IPS-NIHi7 (cell line): ENCODE data around the gene ESRRA.
"Not testable (repeated sequence)": the region's sequence is repeated elsewhere in the genome, so short reads cannot be mapped to it uniquely, and the experiment has no call there.

Source experiments
- DNase-seq: peaks from one replicate; pipeline ENCODE4 v3.0.0; 2012; ENCODE audit warnings: mixed read lengths; ENCODE audit errors: extremely low spot score

ESRRA gene

DNA sequence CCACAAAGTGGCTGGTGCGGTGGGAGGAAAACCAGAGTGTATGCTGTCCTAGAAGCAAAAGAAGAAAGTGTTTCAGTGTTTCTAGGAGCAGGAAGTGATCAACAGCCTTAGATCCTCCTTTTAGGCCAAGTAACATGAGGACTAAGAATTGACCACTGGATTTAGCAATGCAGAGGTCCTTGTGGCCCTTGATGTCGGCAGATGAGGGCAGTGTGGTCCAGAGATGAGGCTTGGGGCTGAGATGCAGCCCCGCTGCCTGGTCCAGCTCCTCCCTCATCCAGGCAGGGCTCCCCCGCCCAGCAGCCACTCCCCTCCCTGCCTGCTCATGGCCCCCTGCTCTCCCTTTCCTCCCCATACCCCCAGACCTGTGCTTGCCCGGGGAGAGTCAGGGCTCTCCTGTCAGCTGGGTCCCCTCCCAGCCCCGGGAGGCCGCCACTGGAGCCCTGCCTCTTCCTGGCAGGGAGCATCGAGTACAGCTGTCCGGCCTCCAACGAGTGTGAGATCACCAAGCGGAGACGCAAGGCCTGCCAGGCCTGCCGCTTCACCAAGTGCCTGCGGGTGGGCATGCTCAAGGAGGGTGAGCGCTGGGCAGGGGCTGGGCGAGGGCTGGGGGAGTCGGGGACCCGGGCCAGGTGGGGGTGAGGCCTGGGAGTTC is 8.3 kb downstream of the ESRRA start:
- no peak for DNase-seq

DNA sequence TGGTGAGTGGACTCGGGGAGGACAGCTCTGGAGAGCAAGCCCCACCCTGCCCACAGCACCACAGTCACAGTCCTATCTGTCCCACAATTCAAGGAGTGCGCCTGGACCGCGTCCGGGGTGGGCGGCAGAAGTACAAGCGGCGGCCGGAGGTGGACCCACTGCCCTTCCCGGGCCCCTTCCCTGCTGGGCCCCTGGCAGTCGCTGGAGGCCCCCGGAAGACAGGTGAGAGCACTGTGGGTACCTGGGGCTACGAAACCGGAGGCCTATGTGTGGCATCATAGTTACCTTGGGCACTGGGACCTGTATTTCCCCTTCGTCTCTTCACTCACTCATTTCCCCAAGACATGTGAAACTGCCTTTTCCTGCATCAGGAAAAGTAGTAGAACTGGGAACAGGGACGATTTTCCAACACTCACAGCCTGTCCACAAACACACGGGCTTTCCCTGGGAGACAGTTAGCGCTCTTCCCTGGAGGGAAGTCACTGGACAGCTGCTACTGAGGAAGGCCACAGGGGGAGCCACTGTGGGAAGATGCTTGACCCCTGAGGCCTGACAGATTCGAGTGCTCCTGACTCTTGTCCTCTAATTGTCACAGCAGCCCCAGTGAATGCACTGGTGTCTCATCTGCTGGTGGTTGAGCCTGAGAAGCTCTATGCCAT is 9.0 kb downstream of the ESRRA start:
- DNase-seq: no peak

DNA sequence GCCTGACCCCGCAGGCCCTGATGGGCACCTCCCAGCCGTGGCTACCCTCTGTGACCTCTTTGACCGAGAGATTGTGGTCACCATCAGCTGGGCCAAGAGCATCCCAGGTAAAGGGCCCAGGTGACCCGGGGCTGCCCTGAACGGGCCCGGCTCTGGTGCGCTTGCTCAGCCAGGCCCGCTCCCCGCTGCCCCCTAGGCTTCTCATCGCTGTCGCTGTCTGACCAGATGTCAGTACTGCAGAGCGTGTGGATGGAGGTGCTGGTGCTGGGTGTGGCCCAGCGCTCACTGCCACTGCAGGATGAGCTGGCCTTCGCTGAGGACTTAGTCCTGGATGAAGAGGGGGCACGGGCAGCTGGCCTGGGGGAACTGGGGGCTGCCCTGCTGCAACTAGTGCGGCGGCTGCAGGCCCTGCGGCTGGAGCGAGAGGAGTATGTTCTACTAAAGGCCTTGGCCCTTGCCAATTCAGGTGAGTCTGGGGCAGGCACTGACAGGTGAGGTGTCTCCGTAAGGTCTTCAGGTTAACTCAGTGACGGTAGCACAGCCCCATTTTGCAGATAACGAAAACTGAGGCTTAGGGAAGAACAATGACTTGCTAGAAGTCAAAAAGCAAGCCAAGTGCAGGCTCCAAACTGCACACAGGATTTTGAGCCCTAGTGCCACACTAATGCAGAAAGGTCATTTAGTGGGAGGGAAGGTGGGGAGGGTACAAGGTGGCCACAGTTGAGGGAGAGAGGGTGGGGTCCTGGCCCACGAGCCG is 9.7 kb downstream of the ESRRA start:
- DNase-seq: no peak

- DNase-seq: not testable (repeated sequence)
Measured at GRCh38 chr11:64315667-64316526, 10.6 kb downstream of the ESRRA start.

DNA sequence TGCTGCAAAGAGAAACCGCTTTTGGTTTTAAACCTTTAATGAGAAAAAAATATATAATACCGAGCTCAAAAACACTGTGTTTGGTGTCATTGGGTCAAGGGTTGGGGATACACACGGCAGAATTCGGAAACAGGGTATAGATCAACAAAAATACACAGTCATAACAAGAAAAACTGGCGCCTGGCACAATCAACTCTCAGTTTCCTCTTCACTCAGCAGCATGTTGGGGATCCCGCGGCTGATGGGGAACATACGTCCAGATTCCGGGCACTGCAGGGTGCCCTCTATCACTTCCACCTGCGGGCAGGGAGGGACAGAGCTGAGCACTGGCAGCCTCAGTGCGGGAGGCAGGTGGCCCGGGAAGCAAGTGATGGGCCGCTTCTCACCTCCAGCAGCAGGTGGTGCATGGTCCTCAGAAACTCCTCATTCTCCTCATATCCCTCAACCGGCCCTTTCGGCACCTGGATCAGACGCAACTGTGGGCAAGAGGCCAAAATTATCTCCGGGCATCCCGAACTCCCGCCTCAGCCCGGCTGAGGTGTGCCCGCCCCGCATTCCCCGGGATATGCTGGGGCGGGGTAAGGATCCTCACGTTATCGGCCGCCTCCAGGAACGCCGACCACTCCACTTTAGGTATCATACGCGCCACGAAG is 11.5 kb downstream of the ESRRA start:
- no peak for DNase-seq

GRCh38 chr11:64317325-64317960 is 12.1 kb downstream of the ESRRA start, which contains the start of gene TRMT112:
TSS of gene TRMT112 (minus strand) at chr11:64317559. CDS start at chr11:64317526, 33 bp downstream.
- peak; percentile 88 for DNase-seq

DNA sequence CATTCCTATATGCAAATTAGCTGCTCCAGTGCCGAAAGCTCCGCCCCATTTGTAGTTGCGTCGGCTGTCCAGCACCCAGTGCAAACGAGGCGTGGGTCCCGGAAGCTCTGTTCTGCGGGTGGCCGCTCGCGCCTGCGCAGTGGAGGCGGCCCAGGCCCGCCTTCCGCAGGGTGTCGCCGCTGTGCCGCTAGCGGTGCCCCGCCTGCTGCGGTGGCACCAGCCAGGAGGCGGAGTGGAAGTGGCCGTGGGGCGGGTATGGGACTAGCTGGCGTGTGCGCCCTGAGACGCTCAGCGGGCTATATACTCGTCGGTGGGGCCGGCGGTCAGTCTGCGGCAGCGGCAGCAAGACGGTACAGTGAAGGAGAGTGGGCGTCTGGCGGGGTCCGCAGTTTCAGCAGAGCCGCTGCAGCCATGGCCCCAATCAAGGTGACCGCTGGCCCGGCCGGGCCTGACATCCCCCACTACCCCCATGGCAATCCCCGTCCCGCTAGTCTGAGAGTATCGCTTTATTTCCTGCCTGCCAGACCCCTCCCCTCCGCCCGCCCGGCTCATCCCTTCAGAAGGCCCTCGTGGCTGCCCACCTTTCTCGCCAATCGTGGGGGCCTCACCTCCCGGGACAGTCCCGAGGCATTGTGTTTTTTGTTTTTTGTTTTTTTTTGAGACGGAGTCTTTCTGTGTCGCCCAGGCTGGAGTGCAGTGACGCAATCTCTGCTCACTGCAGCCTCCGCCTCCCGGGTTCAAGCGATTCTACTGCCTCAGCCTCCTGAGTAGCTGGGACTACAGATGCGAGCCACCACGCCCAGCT is 12.8 kb downstream of the ESRRA start, which contains the start of gene PRDX5:
Gene PRDX5 (plus strand): TSS at position 161 of the 805 bp plus-strand sequence. CDS start 95 bp downstream, at position 256.
- peak; percentile 89 for DNase-seq

GRCh38 chr11:64318766-64319761 is 13.7 kb downstream of the ESRRA start:
- no peak for DNase-seq

DNA sequence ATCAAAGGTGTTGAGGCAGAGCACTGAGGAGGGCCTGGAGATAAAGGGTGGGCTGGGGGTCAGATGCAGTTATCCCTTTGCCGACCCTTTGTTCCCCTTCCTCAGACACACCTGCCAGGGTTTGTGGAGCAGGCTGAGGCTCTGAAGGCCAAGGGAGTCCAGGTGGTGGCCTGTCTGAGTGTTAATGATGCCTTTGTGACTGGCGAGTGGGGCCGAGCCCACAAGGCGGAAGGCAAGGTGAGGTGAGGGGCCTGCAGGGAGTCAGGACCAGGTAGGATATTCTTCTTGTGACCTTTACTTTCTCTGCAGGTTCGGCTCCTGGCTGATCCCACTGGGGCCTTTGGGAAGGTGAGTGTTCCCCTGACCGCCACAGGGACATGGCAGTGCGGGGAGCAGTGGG is 15.2 kb downstream of the ESRRA start:
- DNase-seq: no peak

DNA sequence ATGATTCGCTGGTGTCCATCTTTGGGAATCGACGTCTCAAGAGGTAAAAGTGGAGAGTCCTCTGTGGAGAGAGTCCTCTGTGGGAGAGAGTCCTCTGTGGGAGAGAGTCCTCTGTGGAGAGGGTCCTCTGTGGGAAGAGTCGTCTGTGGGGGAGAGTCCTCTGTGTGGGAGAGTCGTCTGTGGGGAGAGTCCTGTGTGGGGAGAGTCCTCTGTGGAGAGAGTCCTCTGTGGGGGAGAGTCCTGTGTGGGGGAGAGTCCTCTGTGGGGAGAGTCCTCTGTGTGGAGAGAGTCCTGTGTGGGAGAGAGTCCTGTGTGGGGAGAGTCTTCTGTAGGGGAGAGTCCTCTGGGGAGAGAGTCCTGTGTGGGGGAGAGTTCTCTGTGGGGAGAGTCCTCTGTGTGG is 15.7 kb downstream of the ESRRA start:
- no peak for DNase-seq

DNA sequence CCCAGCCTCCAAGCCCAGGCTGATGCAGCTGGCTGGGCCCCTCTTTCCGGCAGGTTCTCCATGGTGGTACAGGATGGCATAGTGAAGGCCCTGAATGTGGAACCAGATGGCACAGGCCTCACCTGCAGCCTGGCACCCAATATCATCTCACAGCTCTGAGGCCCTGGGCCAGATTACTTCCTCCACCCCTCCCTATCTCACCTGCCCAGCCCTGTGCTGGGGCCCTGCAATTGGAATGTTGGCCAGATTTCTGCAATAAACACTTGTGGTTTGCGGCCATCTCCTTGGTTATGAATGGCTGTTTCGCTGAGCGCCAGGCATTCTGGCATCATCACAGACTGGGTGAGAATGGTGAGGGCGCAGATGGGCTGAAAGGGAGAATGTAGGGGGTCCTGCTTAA is 16.2 kb downstream of the ESRRA start:
- DNase-seq: no peak

DNA sequence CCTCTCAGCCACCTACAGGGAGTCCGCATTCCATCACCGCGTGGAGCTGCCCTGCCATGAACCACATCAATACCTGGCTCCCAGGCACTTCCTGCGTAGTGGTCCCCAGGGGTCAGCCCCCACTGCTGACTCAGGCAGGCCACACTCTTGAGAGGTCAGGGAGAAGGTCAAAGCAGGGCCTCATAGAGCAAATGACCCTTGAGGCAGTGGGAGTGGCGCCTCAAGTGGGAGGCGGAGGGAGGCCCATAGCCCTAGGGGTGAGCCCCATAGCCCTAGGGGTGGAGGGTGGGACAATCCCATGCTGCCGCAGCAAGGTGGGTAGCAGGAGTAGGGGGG is 17.6 kb downstream of the ESRRA start:
- DNase-seq: no peak

- DNase-seq: no peak
Measured at GRCh38 chr11:64323373-64323772, 18.0 kb downstream of the ESRRA start.

DNA sequence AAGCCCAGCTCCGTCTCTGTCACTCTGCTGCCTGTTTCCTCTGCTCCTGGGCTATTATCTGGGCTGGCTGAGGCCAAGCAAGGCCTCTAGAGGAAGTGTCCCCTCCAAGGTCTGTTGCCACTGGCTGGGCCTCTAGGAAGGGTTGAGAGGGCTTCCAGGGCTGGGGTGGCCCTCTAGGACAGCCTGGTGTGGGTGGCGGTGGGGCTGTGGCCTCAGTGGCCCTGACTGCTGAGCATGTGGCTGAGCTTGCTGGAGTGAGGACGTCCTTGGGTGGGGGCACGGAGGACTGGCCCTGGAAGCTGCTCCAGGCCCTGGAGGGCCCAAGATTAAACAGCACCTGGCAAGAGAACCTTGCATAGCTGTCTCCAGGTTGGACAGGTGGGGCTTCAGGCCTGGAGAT is 18.7 kb downstream of the ESRRA start:
- not testable (repeated sequence) for DNase-seq

DNA sequence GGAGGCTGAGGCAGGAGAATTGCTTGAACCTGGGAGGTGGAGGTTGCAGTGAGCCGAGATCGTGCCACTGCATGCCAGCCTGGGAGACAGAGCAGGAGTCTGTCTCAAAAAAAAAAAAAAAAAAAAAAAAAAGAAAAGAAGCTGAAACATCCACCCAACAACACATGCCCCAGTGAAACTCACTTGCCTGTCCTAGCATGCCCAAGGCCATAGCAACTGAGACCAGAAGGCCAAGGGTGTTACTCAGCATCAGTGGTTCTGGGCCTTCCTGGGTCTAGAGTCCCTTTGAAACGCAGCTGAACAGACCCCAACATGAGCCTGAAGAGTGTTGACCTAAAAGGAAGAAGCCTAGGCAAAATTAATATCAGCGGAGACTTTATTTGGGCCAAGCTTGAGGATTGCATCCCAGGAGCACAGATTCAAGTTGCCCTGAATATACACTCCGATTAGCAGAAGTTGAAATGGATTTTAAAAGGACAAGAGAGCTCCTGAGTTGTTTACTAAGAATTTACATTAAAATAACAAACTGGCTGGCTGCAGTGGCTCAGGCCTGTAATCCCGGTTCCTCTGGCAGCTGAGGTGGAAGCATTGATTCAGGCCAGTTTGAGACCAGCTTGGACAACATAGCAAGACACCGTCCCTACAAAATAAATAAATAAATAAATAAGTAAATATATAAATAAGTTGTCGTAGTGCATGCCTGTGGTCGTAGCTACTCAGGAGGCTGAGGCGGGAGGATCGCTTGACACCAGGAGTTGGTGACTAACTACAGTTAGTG is 19.6 kb downstream of the ESRRA start:
- no peak for DNase-seq

DNA sequence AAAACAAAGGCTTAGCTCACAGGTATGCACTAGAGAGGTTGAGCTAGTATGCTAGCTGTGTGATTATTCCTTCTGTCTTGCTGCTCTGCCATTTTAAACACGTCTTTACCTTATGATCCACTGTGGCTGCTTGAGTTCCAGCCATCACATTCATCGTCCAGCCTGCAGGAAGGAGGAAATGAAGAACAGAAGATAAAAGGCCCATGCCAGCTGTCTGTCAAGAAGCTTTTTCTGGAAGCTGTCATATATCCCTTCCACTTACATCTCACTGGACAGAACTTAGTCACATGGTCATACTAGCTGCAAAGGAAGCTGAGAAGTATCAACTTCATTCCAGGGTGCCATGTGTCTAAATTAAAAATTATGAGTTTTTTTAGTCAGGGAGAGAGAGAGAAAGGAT is 22.1 kb downstream of the ESRRA start:
- no peak for DNase-seq

DNA sequence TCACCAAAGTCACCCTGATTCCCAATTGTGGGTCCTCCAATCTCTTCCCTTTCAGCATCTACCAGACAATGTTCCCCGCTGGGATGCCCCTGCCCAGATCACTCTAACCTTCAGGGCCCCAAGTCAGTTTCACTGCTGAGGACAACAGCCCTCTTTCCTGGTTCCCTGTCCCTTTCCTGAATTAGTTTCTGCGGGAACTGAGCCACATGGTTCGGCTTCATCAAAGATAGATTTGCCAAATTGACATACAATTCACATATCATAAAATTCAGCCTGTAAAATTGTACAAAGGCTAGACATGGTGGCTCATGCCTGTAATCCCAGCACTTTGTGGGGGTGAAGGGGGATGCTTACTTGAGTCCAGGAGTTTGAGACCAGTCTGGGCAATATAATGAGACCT is 22.7 kb downstream of the ESRRA start:
- DNase-seq: no peak

DNA sequence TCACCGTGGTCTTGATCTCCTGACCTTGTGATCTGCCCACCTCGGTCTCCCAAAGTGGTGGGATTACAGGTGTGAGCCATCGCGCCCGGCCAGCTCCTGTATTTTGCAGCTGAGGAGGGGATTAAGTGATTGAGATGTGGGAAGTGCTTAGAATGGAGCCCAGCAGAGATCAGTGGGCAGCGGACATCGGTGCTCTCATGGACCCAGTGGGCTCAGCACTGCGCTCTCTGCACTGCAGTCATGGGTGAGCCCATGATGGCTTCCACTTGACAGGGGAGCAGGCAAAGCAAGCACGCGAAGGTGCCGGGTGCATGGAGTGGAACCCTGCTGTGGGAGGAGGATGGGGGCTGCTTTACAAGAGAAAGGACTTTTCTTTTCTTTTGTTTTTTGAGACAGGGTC is 25.6 kb downstream of the ESRRA start:
- DNase-seq: no peak
